ENCODE data around the gene ELF4. TPM values are rescaled to one million over a fixed set of nuclear protein-coding genes. Genes with fewer than 3 reads are reported as not detected.
A peak's percentile ranks its signal among the peaks of the same experiment; 100 is the strongest.

The ELF4 gene
- total and polyA plus RNA-seq, 2 experiments from 2014 or later: 13.6 to 21.1 TPM

DNA sequence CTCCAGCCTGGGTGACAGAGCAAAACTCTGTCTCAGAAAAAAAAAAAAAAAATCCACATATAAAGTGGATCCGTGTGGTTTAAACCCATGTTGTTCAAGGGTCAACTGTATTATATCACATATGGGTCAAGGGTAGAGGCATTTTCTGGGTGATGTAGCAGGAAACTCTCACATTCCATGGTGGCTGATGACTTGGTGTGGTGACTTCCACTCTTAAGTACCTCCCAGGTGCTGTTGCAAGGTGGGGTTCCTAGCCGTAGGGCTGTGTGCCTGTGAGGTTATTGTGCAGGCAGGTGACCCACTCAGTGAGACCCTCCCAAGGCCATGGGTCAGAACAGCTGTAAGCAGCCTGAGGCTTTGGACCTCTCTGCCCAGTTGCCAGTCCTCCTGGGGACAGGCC is 17.0 kb downstream of the ELF4 start:
- Histone ChIP-seq H4K20me1 (ENCODE audit: insufficient read depth, poor library complexity, severe bottlenecking) (peaks cover 3% of the 10 kb centered on the region), H3K4me2 (no peak overlapping the region), H3K27me3 (no peaks in the 10 kb centered on the region), H2AFZ (no peak overlapping the region), H3K36me3 (replicated peaks; ENCODE audit: insufficient read depth, low read depth) (no peaks in the 10 kb centered on the region), H3K4me1 (ENCODE audit: insufficient read depth) (peaks cover 10% of the 10 kb centered on the region), H3K9me2 (replicated peaks; ENCODE audit: insufficient read depth) (no peaks in the 10 kb centered on the region), H3K79me2 (peaks cover 3% of the 10 kb centered on the region), H3K4me3 (no peak overlapping the region), H3K27ac (no peak overlapping the region), H3K9me3 (ENCODE audit: low read depth) (no peaks in the 10 kb centered on the region)
- no peak for DNase-seq (ENCODE audit: low spot score)
- TF ChIP-seq EZH2phosphoT487 (IDR thresholded peaks at IDR 0.05; ENCODE audit: low read depth, severe bottlenecking, unreplicated experiment): no peak
- TF ChIP-seq CTCF (IDR thresholded peaks at IDR 0.05; ENCODE audit: poor library complexity): no peak
- TF ChIP-seq EZH2 (IDR thresholded peaks at IDR 0.05; ENCODE audit: borderline replicate concordance): no peak
- WGBS (ENCODE audit: low lambda C conversion rate, missing lambda C conversion rate): 95% methylated on average over 2 of the region's 2 CpGs

DNA sequence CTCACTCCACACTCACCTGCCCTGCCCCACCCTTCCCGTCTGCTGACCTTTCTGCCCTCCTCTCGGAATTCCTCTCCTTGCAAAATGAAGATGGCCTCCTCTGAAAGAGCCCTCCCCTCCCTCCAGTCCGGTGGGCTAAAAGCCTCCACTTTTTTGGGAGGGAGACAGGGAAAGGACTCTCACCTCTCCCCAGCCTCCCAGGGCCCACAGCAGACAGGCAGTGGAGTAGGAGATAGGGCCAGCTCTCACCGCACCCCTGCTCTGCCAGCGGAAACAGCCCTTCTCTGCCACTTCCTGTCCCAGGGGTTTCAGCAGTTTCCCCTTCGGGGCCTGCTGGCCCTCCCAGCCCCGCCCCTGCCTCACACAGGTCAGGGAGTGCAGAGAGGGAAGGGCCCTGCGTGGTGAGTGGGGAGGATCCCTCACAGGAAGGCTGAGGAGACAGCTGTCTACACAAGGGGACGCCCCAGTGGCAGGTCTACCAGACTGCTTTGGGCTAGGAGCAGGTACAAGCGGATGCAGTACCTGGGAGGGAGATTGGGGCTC is 18.2 kb downstream of the ELF4 start:
- H4K20me1 ChIP-seq (ENCODE audit: insufficient read depth, poor library complexity, severe bottlenecking): peaks cover 3% of the 10 kb centered on the region
- peaks cover 3% of the 10 kb centered on the region for H3K4me1 ChIP-seq (ENCODE audit: insufficient read depth)
- DNase-seq (ENCODE audit: low spot score): peak; percentile 32
- H3K27me3 ChIP-seq: no peaks in the 10 kb centered on the region
- no peaks in the 10 kb centered on the region for H3K9me2 ChIP-seq (replicated peaks; ENCODE audit: insufficient read depth)
- no peak overlapping the region for H2AFZ ChIP-seq
- H3K79me2 ChIP-seq: peaks cover 6% of the 10 kb centered on the region
- TF ChIP-seq CTCF (IDR thresholded peaks at IDR 0.05; ENCODE audit: poor library complexity) (no peak), EZH2phosphoT487 (IDR thresholded peaks at IDR 0.05; ENCODE audit: low read depth, severe bottlenecking, unreplicated experiment) (no peak), EZH2 (IDR thresholded peaks at IDR 0.05; ENCODE audit: borderline replicate concordance) (no peak)
- H3K27ac ChIP-seq: peak overlapping the region; percentile 74
- no peaks in the 10 kb centered on the region for H3K36me3 ChIP-seq (replicated peaks; ENCODE audit: insufficient read depth, low read depth)
- WGBS (ENCODE audit: low lambda C conversion rate, missing lambda C conversion rate): 52% methylated on average over 9 of the region's 10 CpGs
- no peak overlapping the region for H3K4me2 ChIP-seq
- no peak overlapping the region for H3K4me3 ChIP-seq
- H3K9me3 ChIP-seq (ENCODE audit: low read depth): no peaks in the 10 kb centered on the region

DNA sequence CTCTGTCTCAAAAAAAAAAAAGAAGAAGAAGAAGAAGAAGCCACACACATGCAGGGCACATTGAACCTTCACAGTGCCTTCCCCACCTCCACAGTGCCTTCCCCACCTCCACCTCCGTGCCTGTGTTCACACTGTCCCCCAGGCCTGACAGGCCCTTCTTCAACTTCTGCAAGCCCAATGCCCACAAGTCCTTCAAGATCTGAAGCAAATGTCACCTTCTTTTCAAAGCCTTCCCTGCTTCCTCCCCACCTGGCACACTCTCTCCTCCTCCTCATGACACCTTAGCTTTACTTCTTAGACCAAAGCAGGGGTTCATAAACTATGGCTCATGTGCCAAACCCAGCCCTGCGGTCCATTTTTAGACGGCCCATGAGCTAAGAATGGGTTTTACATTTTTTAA is 19.9 kb downstream of the ELF4 start:
- Histone ChIP-seq H3K4me1 (ENCODE audit: insufficient read depth) (peaks cover 3% of the 10 kb centered on the region), H4K20me1 (ENCODE audit: insufficient read depth, poor library complexity, severe bottlenecking) (peaks cover 3% of the 10 kb centered on the region)

More for the DNA sequence above, 19.9 kb downstream of the ELF4 start:
- 95% methylated on average over 3 of the region's 3 CpGs for WGBS (ENCODE audit: low lambda C conversion rate, missing lambda C conversion rate)
- Histone ChIP-seq H2AFZ (no peak overlapping the region), H3K36me3 (replicated peaks; ENCODE audit: insufficient read depth, low read depth) (no peaks in the 10 kb centered on the region), H3K9me3 (ENCODE audit: low read depth) (no peaks in the 10 kb centered on the region), H3K27ac (no peak overlapping the region), H3K4me3 (no peak overlapping the region), H3K4me2 (no peak overlapping the region), H3K79me2 (peaks cover 7% of the 10 kb centered on the region), H3K27me3 (no peaks in the 10 kb centered on the region), H3K9me2 (replicated peaks; ENCODE audit: insufficient read depth) (no peaks in the 10 kb centered on the region)
- DNase-seq (ENCODE audit: low spot score): no peak
- TF ChIP-seq CTCF (IDR thresholded peaks at IDR 0.05; ENCODE audit: poor library complexity) (no peak), EZH2 (IDR thresholded peaks at IDR 0.05; ENCODE audit: borderline replicate concordance) (no peak), EZH2phosphoT487 (IDR thresholded peaks at IDR 0.05; ENCODE audit: low read depth, severe bottlenecking, unreplicated experiment) (no peak)

Measured in hepatocyte (in vitro differentiated cells).